H1 (cell line): Measurements from ENCODE around the gene KLF16.

Experiments used
- EZH2 ChIP-seq: fragments of 200-600 bp; sonication (generic); IDR thresholded peaks from 2 replicates; pipeline ENCODE4 v1.7.1; 2012; ENCODE audit warnings: low read depth, mild to moderate bottlenecking, moderate library complexity, low read length, inconsistent platforms; ENCODE audit not compliant: severe bottlenecking
- TF ChIP-seq, protein P1 (sequence below), 3 experiments: IDR thresholded peaks; 1 replicate in 2 of 3; 2 replicates in 1 of 3; pipeline versions ENCODE4 v1.5.1 to v1.6.1; 2011; ENCODE audit warnings: low read length in 3 of 3, mild to moderate bottlenecking in 3 of 3, inconsistent platforms in 2 of 3, low read depth in 1 of 3, moderate library complexity in 1 of 3; ENCODE audit not compliant: insufficient read depth in 1 of 3; ENCODE audit errors: control extremely low read depth in 1 of 3

DNA sequence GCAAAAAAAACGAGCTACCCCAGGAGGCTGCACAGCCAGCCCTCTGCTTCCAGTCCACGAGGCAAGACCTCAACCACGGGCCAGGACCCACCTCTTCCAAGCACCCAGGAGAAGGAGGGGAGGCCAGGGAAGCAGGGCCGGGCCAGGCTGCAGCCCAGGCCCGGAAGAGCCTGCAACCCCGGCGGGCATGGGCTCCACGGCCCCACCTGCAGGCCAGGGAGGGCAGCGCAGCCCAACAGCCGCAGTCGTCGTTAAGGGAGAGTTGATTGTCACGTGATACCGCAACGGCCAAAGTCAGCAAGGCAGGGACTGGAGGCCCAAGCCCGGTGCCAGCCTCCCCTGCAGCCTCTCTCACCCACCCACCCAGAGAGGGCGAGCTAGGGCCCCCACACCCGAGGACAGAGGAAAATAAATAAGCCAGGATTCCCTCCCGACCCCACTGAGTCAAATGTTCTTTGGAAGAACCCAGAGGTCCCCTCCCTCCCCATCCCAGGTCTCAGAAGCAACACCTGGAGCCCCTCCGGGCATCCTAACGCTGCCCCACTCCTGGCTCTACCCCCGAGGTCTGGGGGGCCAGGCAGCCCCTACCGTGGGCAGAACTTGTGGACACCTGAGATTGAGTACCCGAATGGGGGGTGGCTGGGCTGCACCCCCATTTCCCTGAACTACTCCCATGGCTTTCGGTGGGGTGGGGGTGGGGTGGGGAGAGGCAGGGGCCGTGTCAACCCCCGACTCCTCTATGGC is 9.9 kb downstream of the KLF16 start:
- TF ChIP-seq, protein P1, sequence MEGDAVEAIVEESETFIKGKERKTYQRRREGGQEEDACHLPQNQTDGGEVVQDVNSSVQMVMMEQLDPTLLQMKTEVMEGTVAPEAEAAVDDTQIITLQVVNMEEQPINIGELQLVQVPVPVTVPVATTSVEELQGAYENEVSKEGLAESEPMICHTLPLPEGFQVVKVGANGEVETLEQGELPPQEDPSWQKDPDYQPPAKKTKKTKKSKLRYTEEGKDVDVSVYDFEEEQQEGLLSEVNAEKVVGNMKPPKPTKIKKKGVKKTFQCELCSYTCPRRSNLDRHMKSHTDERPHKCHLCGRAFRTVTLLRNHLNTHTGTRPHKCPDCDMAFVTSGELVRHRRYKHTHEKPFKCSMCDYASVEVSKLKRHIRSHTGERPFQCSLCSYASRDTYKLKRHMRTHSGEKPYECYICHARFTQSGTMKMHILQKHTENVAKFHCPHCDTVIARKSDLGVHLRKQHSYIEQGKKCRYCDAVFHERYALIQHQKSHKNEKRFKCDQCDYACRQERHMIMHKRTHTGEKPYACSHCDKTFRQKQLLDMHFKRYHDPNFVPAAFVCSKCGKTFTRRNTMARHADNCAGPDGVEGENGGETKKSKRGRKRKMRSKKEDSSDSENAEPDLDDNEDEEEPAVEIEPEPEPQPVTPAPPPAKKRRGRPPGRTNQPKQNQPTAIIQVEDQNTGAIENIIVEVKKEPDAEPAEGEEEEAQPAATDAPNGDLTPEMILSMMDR (IDR thresholded peaks at IDR 0.05; ENCODE audit: control extremely low read depth in 1 of 3, insufficient read depth in 1 of 3, low read depth in 1 of 3, low read length in 3 of 3): peak; percentile 91 to 96 (median 94)
- no peak for TF ChIP-seq EZH2
